Activated CD8-positive, alpha-beta T cell treated with anti-CD3 and anti-CD28 coated beads for 36 hours (primary cell): Measurements from ENCODE around the gene RSRC2. TPM values are rescaled to one million over a fixed set of nuclear protein-coding genes. Genes with fewer than 3 reads are reported as not detected.

Experiments
- ATAC-seq: fragments of 200-7000 bp; cut with Tn5 transposase; one replicate; pipeline ENCODE4 v1.10.0; 2021; ENCODE audit warnings: mild to moderate bottlenecking, moderate library complexity
- CTCF ChIA-PET: fragments of 350-600 bp; sonication (Branson Sonifier 250); formaldehyde crosslinking; loops from one replicate; lab custom pipeline; 2021; ENCODE audit warnings: antibody characterized with exemption; lab: Charles Lee
- POLR2A ChIA-PET: fragments of 350-600 bp; sonication (Branson Sonifier 250); formaldehyde crosslinking; loops from one replicate; lab custom pipeline; 2021; ENCODE audit warnings: antibody characterized with exemption; lab: Charles Lee
- DNase-seq: peaks from one replicate; pipeline ENCODE4 v3.0.0-alpha.2; 2020
- H3K27ac Mint-ChIP-seq: one replicate; pipeline ENCODE4 v1.8.0; 2021; ENCODE audit warnings: mild to moderate bottlenecking, mixed read lengths
- H3K27me3 Mint-ChIP-seq: one replicate; pipeline ENCODE4 v1.8.0; 2021; ENCODE audit warnings: mixed read lengths
- H3K36me3 Mint-ChIP-seq: one replicate; pipeline ENCODE4 v1.8.0; 2021; ENCODE audit warnings: low read depth, mixed read lengths
- H3K4me1 Mint-ChIP-seq: one replicate; pipeline ENCODE4 v1.8.0; 2021; ENCODE audit warnings: low read depth, mixed read lengths
- H3K4me3 Mint-ChIP-seq: one replicate; pipeline ENCODE4 v1.8.0; 2021; ENCODE audit warnings: mild to moderate bottlenecking, moderate library complexity, mixed read lengths
- H3K9me3 Mint-ChIP-seq: one replicate; pipeline ENCODE4 v1.8.0; 2021; ENCODE audit warnings: mixed read lengths
- intact Hi-C: fragments of 100-400 bp; cut with micrococcal nuclease; formaldehyde crosslinking; loops from one replicate; pipeline ENCODE4 v1.10.0; 2022
- total RNA-seq, 2 experiments: library from RNA; stranded (reverse); gene quantifications; one replicate each; pipeline ENCODE4 v1.2.3, GENCODE V29; 2021
- TF ChIP-seq, protein P1 (sequence below): fragments of 200-600 bp; IDR thresholded peaks from one replicate; pipeline ENCODE4 v1.8.0; 2022; ENCODE audit warnings: antibody characterized with exemption, mild to moderate bottlenecking

RSRC2 gene
- total RNA-seq, 2 experiments from 2014 or later: 108 to 116 TPM

- Mint-ChIP-seq H3K27me3 (no peaks in the 10 kb centered on the region), H3K27ac (peak overlapping the region; percentile 21), H3K4me1 (peaks cover 16% of the 10 kb centered on the region), H3K36me3 (peaks cover 53% of the 10 kb centered on the region), H3K9me3 (no peaks in the 10 kb centered on the region), H3K4me3 (no peak overlapping the region)
- intact Hi-C loops: no loop called here
- no peak for DNase-seq
- POLR2A ChIA-PET: interaction anchor here (0.9 to 3.9 kb wide), 2 partner anchors 16 to 49 kb away, joined by 3 to 17 read pairs; partner anchors contain the start of gene ZCCHC8
- no peak for ATAC-seq
- TF ChIP-seq, protein P1, sequence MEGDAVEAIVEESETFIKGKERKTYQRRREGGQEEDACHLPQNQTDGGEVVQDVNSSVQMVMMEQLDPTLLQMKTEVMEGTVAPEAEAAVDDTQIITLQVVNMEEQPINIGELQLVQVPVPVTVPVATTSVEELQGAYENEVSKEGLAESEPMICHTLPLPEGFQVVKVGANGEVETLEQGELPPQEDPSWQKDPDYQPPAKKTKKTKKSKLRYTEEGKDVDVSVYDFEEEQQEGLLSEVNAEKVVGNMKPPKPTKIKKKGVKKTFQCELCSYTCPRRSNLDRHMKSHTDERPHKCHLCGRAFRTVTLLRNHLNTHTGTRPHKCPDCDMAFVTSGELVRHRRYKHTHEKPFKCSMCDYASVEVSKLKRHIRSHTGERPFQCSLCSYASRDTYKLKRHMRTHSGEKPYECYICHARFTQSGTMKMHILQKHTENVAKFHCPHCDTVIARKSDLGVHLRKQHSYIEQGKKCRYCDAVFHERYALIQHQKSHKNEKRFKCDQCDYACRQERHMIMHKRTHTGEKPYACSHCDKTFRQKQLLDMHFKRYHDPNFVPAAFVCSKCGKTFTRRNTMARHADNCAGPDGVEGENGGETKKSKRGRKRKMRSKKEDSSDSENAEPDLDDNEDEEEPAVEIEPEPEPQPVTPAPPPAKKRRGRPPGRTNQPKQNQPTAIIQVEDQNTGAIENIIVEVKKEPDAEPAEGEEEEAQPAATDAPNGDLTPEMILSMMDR: no peak
- CTCF ChIA-PET: interaction anchor here (1.9 kb wide), 1 partner anchor 12 kb away, joined by 7 read pairs; no protein-coding TSS in a partner anchor
These were observed 42.8 kb downstream of the RSRC2 start for GRCh38 chr12:122483969-122484368.

DNA sequence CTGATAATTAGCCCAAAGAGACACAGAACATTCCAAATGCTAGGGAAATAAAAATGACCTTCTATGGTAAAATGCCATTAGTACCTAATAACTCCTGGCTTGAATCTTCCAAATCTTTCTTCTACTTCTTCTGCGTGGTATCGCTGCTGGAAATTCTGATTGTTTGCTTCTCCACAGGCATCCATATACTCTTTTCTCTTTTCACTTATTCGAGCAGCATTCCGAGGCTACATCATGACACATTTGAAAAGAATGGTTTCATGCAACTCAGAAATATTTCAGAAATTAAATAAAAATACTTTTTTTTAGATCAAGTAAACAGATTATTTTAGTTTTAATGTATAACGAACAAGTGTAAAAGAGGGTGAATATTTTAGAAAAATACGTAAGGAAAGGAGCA is 44.9 kb downstream of the RSRC2 start:
- H3K27me3 Mint-ChIP-seq: no peaks in the 10 kb centered on the region
- DNase-seq: no peak
- H3K36me3 Mint-ChIP-seq: peaks cover 58% of the 10 kb centered on the region
- H3K27ac Mint-ChIP-seq: no peak overlapping the region
- H3K4me3 Mint-ChIP-seq: no peak overlapping the region
- POLR2A ChIA-PET: interaction anchor here (3.9 kb wide), 1 partner anchor 18 kb away, joined by 17 read pairs; the partner anchor contains the start of gene ZCCHC8
- peaks cover 16% of the 10 kb centered on the region for H3K4me1 Mint-ChIP-seq
- TF ChIP-seq, protein P1: no peak
- CTCF ChIA-PET: interaction anchor here (1.6 kb wide), 1 partner anchor 82 kb away, joined by 7 read pairs; no protein-coding TSS in a partner anchor
- intact Hi-C loops: no loop called here
- no peak for ATAC-seq
- no peaks in the 10 kb centered on the region for H3K9me3 Mint-ChIP-seq

GRCh38 chr12:122480753-122481152 is 46.0 kb downstream of the RSRC2 start:
- ChIA-PET POLR2A (interaction anchor here (1.1 to 3.9 kb wide), 2 partner anchors 19 to 47 kb away, joined by 3 to 17 read pairs; partner anchors contain the start of genes KNTC1 and ZCCHC8), CTCF (interaction anchor here (1.3 to 1.6 kb wide), 3 partner anchors 9 to 81 kb away, joined by 4 to 7 read pairs (median 7); no protein-coding TSS in a partner anchor)
- Mint-ChIP-seq H3K36me3 (peaks cover 59% of the 10 kb centered on the region), H3K4me1 (peaks cover 17% of the 10 kb centered on the region), H3K27ac (no peak overlapping the region), H3K4me3 (no peak overlapping the region), H3K27me3 (no peaks in the 10 kb centered on the region), H3K9me3 (no peaks in the 10 kb centered on the region)
- ATAC-seq: no peak
- TF ChIP-seq, protein P1: no peak
- no peak for DNase-seq
- intact Hi-C loops: no loop called here

DNA sequence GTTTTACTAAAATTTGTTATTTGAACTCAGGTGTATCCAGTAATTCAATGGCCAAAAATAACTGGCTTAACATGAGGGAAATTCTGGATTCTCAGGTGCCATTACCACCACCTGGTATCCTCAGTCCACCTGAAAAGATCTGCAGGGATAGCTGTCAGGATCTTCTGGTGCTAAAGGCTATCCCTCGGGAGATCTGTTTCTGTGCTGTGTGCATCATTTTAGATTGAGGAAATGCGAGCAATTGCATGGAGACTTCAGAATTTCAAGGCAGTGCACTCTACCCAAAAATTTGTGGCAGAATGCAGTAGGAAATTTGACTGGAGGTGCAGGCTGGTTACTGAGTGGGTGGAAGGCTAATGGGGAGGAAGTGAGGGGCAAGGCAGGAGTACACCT is 52.4 kb downstream of the RSRC2 start:
- H3K36me3 Mint-ChIP-seq: peaks cover 52% of the 10 kb centered on the region

More for the DNA sequence above, 52.4 kb downstream of the RSRC2 start:
- Mint-ChIP-seq H3K9me3 (no peaks in the 10 kb centered on the region), H3K4me1 (peaks cover 30% of the 10 kb centered on the region), H3K4me3 (no peak overlapping the region), H3K27ac (peak overlapping the region; percentile 64), H3K27me3 (no peaks in the 10 kb centered on the region)
- ATAC-seq: no peak
- TF ChIP-seq, protein P1: no peak
- CTCF ChIA-PET: interaction anchor here (1.4 to 6.8 kb wide), 2 partner anchors 75 to 138 kb away, joined by 3 to 209 read pairs; no protein-coding TSS in a partner anchor
- POLR2A ChIA-PET: interaction anchor here (0.6 to 2.0 kb wide), 3 partner anchors 24 to 75 kb away, joined by 3 to 15 read pairs (median 7); no protein-coding TSS in a partner anchor
- no peak for DNase-seq
- intact Hi-C loops: no loop called here
